DMS79 (cell line): ENCODE measurements around the gene GHR.

Experiments
- DNase-seq: peaks from one replicate; lab custom pipeline; 2025; lab: John Stamatoyannopoulos, UW

The GHR gene

DNA sequence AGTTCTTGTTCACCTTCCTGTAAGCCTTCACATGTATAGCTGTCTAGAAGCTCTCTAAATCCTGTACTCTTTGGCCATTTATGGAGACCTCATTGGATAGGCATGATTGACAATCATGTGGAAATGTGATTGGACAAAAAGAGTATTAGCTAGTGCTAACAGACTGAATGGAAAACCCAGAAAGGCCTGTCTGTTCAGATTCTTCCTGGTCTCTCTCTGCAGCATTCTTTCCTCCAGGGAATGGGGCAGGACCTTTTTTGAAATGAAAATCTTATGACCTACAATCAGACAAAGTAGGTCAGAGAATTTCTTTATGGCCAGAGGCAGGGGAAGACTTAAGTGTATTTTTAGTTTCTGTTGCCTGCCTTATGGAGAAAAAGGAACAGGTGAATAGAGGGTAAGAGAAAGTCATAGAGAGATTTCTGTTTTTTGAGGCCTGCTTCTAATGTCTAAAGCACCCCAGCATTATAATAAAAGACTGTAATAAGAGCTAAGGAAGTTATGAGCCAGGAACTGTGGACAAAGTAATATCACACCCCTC lies 181.0 kb downstream of the GHR start:
- DNase-seq, result no peak

DNA sequence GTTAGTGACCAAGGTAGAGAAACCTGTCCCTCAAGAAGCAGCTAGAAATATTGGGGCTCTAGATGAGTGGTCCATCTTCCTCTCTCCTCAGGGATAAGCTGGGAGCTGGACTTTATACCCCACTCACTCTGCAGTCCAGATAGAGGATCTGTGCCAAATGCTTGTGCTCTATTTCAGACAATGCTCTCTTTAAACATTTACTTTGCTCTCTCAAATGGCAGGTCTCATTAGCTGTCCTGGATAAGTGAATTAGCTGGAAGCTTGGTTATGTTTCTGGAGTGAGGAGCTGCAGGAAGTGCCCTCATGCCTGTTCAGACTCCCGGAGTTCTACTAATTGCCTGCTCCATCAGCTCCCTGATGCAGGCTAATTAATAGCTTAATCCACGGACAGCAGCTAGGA lies 182.3 kb downstream of the GHR start:
- DNase-seq, result no peak

DNA sequence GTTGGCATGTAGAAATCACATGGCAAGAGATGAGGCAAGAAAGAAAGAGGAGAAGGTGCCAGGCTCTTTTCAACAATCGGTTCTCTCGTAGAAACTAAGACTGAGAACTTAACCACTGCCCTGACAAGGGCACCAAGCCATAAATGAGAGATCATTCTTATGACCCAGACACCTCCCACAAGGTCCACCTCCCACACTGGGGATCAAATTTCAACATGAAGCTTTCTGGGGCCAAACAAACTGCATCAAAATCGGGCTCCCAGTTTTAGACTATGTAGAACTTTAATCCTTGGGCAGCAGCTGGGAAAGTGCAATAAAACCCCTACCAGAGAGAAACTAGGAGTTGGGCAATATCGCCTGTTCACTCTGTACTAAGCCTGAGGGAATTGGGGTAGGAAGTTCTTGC lies 183.2 kb downstream of the GHR start:
- DNase-seq, result no peak

DNA sequence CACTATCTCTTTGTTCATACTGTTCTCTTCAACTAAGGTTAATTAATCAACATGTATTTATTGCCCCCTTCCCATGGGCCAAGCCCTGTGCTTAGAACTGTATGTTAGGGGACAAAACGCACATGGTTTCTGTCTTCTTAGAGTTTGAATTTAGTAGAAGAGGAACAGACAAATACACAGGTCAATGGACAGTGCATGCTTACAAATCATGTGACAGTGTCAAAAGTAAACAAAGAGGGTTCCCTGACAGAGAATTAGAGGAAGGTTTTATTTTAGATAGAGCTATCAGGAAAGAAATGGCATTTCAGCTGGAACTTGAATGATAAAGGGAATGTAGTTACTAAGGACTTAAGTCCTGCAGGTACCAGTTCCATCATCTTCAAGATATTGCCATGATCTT lies 188.2 kb downstream of the GHR start:
- no peak for DNase-seq

DNA sequence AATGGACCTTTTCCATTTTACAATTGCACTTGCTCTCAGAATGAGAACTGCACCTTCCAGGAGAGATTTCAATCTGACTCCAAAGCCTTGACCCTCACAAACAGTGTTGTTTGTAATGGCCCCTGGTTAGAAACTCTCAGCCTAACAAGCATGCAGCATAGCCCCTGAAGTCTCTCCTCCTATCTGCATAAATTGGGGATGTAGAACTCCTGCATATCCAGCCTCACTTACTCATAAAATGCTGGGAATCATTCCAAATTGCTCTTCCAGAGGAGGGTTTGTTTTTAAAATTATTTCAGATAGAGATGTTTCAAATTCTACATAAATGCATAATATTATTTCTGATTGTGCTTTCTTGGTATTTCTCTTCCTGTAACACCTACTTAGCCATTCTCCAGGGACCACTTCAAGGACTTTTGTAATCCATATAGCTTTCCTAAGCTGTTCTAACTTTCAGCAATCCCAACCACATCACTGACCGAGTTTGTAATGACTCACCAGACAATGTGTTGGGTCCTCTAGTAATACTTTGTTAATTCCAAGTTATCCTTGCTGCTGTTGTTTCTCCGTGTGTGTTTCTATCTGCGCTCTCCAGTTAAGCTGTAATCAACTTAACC lies 189.6 kb downstream of the GHR start:
- DNase-seq, result no peak

DNA sequence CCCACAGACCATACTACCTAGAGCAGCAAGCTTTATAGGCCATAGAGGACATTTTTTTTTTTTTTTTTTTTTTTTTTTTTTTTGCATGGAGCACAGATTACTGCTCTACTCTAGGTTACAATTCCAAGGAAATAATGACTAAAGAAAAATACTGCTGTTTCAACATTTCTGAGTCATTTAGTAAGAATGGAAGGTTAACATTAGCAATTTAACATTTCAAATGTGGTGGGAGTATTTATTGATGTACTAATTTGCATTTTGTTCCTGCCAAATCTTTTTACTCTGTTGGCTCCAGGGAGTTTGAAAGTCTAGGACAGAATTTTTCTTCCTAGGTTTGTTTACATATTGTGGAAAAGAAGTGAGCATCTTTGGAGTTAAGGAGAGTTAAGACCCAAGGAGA lies 191.3 kb downstream of the GHR start:
- DNase-seq, result no peak

DNA sequence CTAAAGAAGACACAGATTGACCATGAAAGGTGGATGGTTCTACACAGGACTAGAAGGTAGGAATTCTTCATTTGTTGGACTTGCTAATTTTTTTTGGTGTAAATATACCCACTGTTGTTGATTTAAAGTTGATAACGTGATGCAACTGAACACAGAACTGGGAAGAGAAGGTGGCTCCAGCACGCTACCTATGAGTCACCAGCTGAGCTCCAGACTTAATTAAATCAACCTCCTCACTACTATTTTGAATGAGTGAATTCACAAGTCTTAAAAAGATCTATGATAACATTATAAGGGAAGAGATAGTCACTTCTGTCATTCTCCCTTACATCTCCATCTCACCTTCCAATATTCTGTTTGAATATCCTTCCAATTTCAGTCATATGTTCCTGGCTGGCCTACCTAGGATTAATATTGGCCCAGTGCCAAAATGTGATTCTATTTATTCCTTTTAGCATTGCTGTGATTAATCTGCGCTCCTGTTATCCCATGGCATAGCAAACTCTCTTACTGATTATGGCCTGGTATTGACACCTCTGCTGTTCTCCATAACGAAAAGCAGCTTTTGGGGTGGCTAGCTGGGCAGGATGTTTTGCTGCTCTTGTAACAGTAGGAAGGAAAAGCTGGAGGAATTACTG lies 197.5 kb downstream of the GHR start:
- no peak for DNase-seq

DNA sequence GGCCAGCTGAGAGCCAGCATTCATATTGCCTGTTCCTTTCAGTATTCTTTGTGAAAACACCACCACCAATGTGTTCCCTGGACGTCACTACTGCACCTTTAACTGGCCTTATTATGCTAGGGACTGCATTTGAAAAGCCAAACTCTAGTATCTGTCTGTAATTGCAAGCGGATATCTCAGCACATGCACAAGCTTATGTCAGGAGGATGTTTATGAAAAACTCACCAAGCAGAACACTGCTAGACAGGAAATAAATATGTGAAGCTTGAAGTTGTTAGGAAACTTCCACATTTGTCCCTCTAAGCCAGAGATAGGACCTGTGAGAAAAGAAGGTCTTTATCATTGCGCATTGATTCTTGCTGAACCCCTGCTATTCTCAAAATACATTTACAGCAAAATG lies 198.0 kb downstream of the GHR start:
- no peak for DNase-seq

DNA sequence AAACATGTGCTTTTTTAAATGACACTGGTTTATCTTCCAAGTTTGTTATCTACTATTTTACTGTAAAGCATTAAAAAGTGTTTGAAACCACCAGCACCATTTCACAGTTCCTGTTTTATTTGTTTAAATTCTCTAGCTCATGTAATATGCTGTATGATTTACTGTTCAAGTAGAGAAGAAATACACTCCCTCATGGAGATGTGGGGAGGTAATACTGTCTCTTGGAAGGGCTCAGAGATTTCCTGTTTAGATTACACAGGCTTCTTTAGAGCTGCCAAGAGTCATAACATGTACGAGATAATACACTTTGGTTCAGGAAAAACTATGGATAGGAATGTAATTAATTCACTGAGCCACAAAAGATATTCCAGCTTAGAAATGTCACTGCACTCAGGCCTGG lies 198.4 kb downstream of the GHR start:
- DNase-seq, result no peak

DNA sequence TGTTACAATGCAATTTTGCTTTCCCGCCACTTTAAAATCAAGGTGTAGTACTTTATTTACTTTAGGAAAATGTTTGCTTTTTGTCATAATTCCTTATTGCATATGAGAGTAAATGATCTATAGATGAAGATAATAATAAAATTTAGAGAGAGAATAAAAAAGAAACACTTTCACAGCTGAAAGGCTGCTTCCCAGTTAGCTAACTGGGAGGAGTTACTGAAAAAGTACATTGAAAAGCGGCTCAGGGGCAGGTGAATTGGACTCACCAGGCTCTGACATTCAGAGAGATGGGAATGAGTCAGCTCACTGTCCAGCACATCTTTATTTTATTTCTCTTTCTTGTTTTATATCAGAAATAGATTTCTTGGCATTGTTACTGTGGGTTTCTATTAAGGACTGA lies 201.7 kb downstream of the GHR start:
- DNase-seq, result no peak

DNA sequence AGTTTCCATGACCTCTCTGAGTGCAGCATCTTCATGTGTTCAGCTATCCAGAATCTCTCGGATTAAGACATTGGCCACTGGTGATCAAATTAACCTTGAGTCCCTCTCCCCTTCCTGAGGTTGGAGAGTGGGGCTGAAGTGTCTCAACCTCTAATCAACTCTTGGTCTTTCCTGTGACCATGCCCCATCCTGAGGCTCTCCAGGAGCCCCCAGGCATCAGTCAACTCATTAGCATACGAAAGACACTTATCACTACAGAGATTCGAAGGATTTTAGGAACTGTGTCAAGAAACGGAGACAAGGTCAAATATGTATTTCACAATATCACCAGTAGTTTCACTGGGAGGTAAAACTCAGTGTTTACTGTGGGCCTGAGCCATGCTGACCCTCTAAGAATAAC lies 203.2 kb downstream of the GHR start:
- DNase-seq, result no peak

DNA sequence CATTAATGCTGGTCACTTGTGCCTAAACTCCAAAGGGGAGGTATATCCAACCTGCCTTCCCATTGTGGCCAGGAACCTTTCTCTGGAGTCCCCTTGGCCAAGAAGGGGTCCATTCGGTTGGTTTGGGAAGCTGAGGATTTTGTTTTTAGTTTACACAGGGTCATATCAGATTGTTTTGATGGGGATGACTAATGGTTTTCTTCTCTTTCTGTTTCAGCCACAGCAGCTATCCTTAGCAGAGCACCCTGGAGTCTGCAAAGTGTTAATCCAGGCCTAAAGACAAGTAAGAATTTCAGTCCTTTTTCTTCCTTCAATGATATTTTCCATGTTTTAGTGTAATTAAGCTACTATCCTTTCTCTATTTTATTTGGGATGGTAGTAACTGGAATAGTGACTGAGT lies 205.6 kb downstream of the GHR start:
- DNase-seq, result no peak

DNA sequence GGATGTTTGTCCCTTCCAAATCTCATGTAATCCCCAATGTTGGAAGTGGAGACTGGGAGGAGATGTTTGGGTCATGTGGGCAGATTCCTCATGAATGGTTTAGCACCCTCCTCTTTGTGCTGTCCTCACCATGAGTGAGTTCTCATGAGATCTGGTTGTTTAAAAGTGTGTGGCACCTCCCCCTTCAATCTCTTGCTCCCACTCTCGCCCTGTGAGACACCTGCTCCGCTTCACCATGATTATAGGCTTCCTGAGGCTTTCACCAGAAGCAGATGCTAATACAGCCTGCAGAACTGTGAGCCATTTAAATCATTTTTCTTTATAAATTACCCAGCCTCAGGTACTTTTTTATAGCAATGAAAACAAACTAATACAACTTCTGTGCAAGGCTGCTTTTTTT lies 206.0 kb downstream of the GHR start:
- DNase-seq, result no peak

DNA sequence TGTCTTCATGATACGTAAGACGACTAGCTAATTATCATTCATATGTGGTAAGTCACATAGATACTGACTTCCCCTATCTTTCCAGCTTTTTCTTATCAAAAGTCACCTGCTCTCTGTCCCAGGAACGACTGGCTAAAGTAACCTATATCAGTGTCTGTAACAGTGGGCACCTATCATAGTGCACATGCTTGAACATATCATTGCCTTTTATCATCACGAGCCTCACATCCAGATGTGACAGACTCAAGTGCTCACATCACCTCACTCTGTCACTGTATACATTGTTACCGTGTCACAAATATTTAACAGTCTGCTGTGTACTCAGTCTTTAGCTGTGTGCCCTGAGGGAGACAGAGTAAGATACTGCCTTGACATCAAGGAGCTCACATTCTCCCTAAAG lies 208.0 kb downstream of the GHR start:
- no peak for DNase-seq

DNA sequence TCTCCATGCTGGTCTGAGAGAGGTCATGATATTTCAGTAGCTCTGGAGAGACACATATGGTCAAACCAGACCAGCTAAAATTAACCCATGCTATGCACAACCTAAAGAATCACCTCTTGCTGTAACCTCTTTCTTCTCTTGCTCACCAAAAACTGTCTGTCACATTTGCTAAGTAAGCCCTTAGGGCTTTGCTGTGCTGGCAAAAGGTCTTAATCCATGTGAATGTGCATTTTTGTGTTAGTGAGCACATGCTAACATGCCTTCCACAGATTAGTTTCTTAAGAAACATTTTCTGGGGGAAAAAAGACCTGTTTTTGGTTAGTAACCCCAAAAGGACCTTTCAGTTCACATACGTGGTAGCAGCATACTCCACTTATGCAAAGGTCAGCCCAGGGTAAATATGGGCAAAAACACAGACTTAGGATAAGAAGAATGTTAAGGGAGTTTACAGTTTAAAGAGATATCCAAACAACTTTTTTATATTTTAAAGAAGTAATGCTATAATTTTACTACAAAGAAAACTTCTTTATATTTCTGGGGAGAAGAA lies 209.2 kb downstream of the GHR start:
- no peak for DNase-seq

DNA sequence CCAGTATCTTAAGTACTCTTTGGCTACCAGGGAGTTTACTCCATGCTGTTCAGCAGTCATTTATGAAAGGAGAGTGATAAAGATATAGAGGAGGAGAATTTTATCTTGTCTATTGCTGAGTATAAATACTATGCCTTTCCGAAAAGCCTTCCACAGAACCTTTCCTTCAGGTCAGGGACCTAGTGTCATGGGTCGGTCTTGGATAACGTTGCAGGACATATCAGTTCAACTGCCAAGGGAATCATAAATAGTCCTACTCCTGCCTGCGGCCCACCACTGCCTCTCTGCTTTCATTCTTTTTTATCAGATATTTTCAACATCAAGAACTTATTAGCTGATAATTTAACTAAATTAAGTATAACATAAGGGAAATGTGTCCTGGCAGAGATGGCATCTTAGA lies 211.3 kb downstream of the GHR start:
- DNase-seq, result no peak

DNA sequence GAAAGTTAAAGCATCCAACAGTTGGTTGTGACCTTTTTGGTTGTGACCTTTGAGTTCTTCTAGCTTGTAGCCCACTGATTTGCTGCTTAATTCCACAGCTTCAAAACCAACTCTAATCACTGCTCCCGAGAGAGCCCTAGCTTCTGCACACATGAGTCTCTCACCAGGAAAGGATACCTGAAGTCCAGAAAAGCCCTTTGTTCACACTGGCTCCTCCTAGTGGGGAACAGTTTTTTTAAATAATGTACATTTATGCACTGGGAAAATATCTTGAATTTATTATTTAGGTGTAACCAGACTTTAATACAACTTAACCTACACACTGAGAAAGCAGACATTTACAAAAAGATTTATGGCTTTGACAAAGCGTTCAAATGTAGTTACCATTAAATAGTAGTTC lies 213.2 kb downstream of the GHR start:
- DNase-seq, result no peak

DNA sequence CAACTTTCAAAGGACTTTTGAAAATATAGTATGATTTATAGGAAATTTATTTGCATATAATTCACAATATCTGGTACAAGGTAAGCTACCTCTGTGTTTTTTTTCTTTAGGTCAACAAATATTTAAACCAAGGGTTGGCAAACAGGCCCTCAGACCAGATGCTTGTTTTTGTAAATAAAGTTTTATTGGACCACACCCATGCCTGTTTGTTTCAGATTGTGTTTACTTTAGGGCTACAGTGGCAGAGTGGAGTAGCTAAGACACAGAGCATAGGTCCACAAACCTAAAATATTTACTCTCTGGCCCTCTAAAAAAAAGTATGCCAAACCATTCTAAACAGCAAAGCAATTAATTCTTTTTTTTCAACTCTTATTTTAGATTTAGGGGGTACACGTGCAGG lies 213.7 kb downstream of the GHR start:
- DNase-seq, result no peak

DNA sequence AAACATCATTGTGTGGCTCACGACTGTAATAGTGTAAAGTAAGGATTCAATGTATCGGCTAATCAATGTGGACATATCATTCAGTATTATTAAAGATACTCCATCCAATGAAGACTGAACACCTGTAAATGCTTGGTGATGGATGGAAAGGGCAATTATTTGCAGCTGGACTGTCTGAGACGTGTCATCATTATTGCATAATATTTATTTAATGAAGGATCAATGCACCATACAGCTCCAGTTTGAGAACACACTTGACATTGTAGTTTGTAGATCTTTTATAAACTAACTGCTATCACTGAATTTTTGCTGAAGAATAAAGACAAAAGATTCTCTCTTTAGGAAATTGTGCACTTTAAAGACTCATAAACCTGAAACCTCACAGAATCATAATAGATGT lies 215.7 kb downstream of the GHR start:
- DNase-seq, result no peak

DNA sequence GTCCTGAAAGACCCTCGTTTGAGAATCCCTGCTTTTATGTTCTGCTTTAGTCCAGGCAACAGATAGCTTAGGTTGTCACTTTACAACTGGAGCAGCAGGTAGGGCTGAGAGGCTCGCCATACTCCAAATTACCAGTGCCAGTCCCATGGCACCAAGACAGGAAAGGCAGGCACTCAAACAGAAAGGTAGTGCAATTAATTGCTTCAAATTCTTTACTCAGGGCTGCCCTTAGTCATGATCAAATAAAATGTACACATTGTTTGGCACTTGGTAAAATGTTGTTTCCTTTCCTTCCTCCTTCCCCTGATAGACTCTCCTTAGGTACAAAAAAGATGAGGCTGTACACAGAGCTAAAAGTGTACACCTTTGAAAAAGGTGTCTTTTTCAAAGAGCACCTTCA lies 217.6 kb downstream of the GHR start:
- DNase-seq, result no peak

DNA sequence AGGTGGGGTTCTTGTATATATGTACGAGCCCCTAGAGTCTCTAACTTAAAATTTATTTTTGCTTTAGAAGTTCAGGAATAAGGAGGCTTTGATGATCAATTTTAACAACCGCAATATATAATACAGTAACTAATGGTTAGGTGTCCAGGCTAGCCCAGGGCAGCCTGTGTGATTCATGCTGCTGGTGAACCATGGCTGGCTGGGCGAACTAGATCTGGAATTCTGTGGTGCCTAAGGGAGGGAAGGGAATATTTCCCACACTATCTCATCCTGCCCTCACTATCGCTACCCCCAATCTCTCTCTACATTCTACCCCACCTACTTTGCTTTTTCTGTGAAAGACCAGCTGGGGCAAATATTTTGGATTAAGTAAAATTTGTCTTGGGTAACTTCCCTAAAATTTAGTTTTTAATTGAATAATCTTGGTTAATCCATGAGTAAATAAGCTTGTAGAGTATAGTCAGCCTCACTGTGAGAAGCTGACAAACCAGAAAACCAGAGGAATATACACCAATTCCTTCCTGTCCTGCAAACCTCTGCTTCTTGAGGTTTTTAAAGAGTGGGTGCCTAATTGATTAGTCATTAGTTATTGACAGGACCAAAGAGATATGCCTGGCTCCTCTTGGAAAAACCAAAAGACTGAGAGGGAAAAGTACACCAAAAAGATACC lies 218.2 kb downstream of the GHR start:
- DNase-seq, result no peak

DNA sequence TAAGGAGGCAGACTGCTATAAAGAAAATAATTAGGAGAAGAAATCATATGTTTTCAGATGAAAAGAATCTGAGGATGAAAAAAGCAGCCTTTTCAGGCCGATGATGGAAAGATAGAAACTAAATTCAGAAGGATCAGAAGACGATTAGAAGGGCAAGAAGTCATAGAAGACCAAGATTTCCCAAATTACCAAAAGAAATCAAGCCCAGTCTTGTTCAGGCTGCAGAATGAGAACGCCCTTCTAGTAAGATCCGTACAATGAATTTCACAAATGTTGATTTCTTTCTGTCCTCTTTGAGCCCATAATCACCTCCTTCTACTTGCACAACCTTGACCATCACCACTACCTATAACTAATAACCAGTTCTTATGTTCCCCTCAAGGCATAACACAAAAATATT lies 218.8 kb downstream of the GHR start:
- DNase-seq, result no peak

DNA sequence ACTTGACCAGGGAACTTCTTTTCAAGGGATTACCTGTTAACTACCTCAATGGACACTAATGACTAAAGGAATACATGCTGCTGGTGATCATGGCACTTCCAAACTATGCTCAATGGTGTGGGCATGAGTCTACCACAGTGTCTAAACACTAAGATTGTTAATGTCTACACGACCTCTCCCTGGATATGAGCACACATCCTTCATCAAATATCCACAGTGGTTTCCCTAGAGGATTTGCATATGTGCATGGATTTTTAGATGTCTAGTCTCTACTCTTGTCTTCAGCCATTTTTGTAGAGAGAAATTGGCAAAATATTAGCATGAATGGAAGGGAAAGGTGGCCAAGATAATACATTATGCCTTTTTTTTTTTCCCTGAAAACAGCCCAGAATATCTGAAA lies 220.1 kb downstream of the GHR start:
- DNase-seq, result no peak
